Prostate gland (tissue), 2 donors: ENCODE results near the gene DNAJB12.

Experiments used
- CTCF ChIP-seq, 4 experiments: fragments of 200-600 bp in 2 of 4; fragments of 450-650 bp in 2 of 4; sonication (generic) in 2 of 4; IDR thresholded peaks; 1 replicate in 3 of 4; 2 replicates in 1 of 4; pipeline ENCODE4 v1.5.1; 2016 to 2019; ENCODE audit warnings: antibody characterized with exemption in 4 of 4, mild to moderate bottlenecking in 2 of 4, moderate library complexity in 2 of 4
- POLR2A ChIP-seq: fragments of 450-650 bp; IDR thresholded peaks from one replicate; pipeline ENCODE4 v1.6.1; 2016; ENCODE audit warnings: antibody characterized with exemption, mild to moderate bottlenecking
- POLR2AphosphoS5 ChIP-seq: sonication (generic); formaldehyde crosslinking; IDR thresholded peaks from one replicate; pipeline ENCODE4 v1.6.1; 2017; ENCODE audit warnings: antibody characterized with exemption

- TF ChIP-seq CTCF (IDR thresholded peaks at IDR 0.05): no peak
- no peak for TF ChIP-seq POLR2A
- no peak for TF ChIP-seq POLR2AphosphoS5
Observed at GRCh38 chr10:72316386-72316700, 38.4 kb downstream of the DNAJB12 start.
